A549 (cell line): ENCODE results near the gene NEK5. TPM values are rescaled to one million over a fixed set of nuclear protein-coding genes. Genes with fewer than 3 reads are reported as not detected.

Experiments
- ATAC-seq, 2 experiments: fragments of 200-7000 bp in 1 of 2; fragments of >200 bp in 1 of 2; cut with Nextera tagmentation in 1 of 2; cut with Tn5 transposase in 1 of 2; 3 replicates each; pipeline versions ENCODE4 v1.8.0 to v1.9.1; 2018 to 2020; ENCODE audit warnings: mild to moderate bottlenecking in 1 of 2, moderate library complexity in 1 of 2
- CTCF ChIA-PET: fragments of 300-600 bp; sonication (Branson Sonifier 250); formaldehyde crosslinking; extraction: SDS; loops from one replicate; lab custom pipeline; 2021; ENCODE audit warnings: antibody characterized with exemption, inconsistent platforms; lab: Yijun Ruan, JAX
- POLR2A ChIA-PET: fragments of 350-600 bp; formaldehyde crosslinking; extraction: SDS; loops from one replicate; lab custom pipeline; 2021; ENCODE audit warnings: antibody characterized with exemption, inconsistent platforms; lab: Yijun Ruan, JAX
- DNase-seq, 2 experiments: peaks; one replicate each; pipeline versions ENCODE4 v3.0.0 to v3.0.0-alpha.2; 2011 to 2016; ENCODE audit warnings: low read depth in 1 of 2, low spot score in 1 of 2
- FAIRE-seq: peaks from 2 replicates; lab custom pipeline; 2011; peaks lifted over from hg19 to GRCh38; lab: Jason Lieb, UNC
- H3K27ac ChIP-seq, 2 experiments: fragments of >200 bp; sonication (Bioruptor Twin); formaldehyde crosslinking; 3 replicates each; pipeline ENCODE4 v1.5.1; 2016 to 2017
- H3K4me1 ChIP-seq: fragments of >200 bp; sonication (Bioruptor Twin); formaldehyde crosslinking; 3 replicates; pipeline ENCODE4 v1.6.1; 2016
- H3K4me2 ChIP-seq: fragments of >200 bp; sonication (Bioruptor Twin); formaldehyde crosslinking; 3 replicates; pipeline ENCODE4 v1.6.1; 2016
- H3K4me3 ChIP-seq: fragments of >200 bp; sonication (Bioruptor Twin); formaldehyde crosslinking; 3 replicates; pipeline ENCODE4 v1.5.1; 2016
- H3K9me3 ChIP-seq: fragments of >200 bp; sonication (Bioruptor Twin); formaldehyde crosslinking; 3 replicates; pipeline ENCODE4 v1.6.1; 2016
- BHLHE40 ChIP-seq: IDR thresholded peaks from 2 replicates; pipeline ENCODE4 v1.6.1; 2012; ENCODE audit warnings: low read depth, low read length, inconsistent platforms
- CBX2 ChIP-seq: fragments of 200-600 bp; sonication (generic); IDR thresholded peaks from 2 replicates; pipeline ENCODE4 v1.6.1; 2016; ENCODE audit warnings: low read depth, mild to moderate bottlenecking, borderline replicate concordance
- CBX8 ChIP-seq: fragments of 200-600 bp; sonication (generic); IDR thresholded peaks from 2 replicates; pipeline ENCODE4 v1.6.1; 2016
- CHD4 ChIP-seq: fragments of 200-600 bp; sonication (generic); IDR thresholded peaks from 2 replicates; pipeline ENCODE4 v1.6.1; 2016; ENCODE audit warnings: antibody characterized with exemption, mild to moderate bottlenecking, borderline replicate concordance
- EHF ChIP-seq: fragments of 250-450 bp; sonication (Bioruptor Pico); IDR thresholded peaks from 2 replicates; pipeline ENCODE4 v1.5.0; 2020; ENCODE audit warnings: mild to moderate bottlenecking
- EHMT2 ChIP-seq: fragments of 200-600 bp; sonication (generic); IDR thresholded peaks from 2 replicates; pipeline ENCODE4 v1.6.1; 2016; ENCODE audit warnings: antibody characterized with exemption, low read depth, mild to moderate bottlenecking, moderate library complexity
- FOXS1 ChIP-seq: fragments of 250-450 bp; sonication (Bioruptor Pico); IDR thresholded peaks from 2 replicates; pipeline ENCODE4 v1.5.0; 2020; ENCODE audit warnings: mild to moderate bottlenecking, moderate library complexity
- HEYL ChIP-seq: fragments of 250-450 bp; sonication (Bioruptor Pico); IDR thresholded peaks from 2 replicates; pipeline ENCODE4 v1.8.0; 2021; ENCODE audit warnings: mild to moderate bottlenecking, moderate library complexity
- HMGXB4 ChIP-seq: fragments of 250-450 bp; sonication (Bioruptor Pico); IDR thresholded peaks from 2 replicates; pipeline ENCODE4 v1.5.0; 2021; ENCODE audit warnings: mild to moderate bottlenecking, moderate library complexity, borderline replicate concordance
- HOXB5 ChIP-seq: fragments of 250-450 bp; sonication (Bioruptor Pico); IDR thresholded peaks from 2 replicates; pipeline ENCODE4 v1.5.0; 2020; ENCODE audit warnings: mild to moderate bottlenecking, moderate library complexity
- JUN ChIP-seq, 2 experiments: fragments of >200 bp; sonication (Bioruptor Twin); formaldehyde crosslinking; IDR thresholded peaks; 2 replicates in 1 of 2; 3 replicates in 1 of 2; pipeline ENCODE4 v1.6.1; 2016 to 2017
- MAFK ChIP-seq: fragments of 450-650 bp; IDR thresholded peaks from 2 replicates; pipeline ENCODE4 v1.6.1; 2014; ENCODE audit not compliant: partially characterized antibody
- MAZ ChIP-seq: fragments of 150-350 bp; IDR thresholded peaks from 2 replicates; pipeline ENCODE4 v1.6.1; 2014; ENCODE audit warnings: antibody characterized with exemption, low read depth, low read length, borderline replicate concordance
- NFE2L2 ChIP-seq: fragments of 150-350 bp; conservative IDR thresholded peaks from 2 replicates; pipeline ENCODE4 v1.6.1; 2014; ENCODE audit warnings: low read length
- NPAS2 ChIP-seq: fragments of 250-450 bp; sonication (Bioruptor Pico); IDR thresholded peaks from 2 replicates; pipeline ENCODE4 v1.8.0; 2022; ENCODE audit warnings: mild to moderate bottlenecking, moderate library complexity, borderline replicate concordance
- PBX3 ChIP-seq: IDR thresholded peaks from 2 replicates; pipeline ENCODE4 v1.6.1; 2012
- PHF8 ChIP-seq: fragments of 200-600 bp; sonication (generic); IDR thresholded peaks from 2 replicates; pipeline ENCODE4 v1.6.1; 2016; ENCODE audit warnings: low read depth, mild to moderate bottlenecking, antibody characterized with exemption, moderate library complexity, borderline replicate concordance
- POLR2A ChIP-seq: IDR thresholded peaks from 2 replicates; pipeline ENCODE4 v1.6.1; 2012; ENCODE audit warnings: mild to moderate bottlenecking, low read length
- RARB ChIP-seq: fragments of 250-450 bp; sonication (Bioruptor Pico); IDR thresholded peaks from 2 replicates; pipeline ENCODE4 v1.8.0; 2021; ENCODE audit warnings: mild to moderate bottlenecking, moderate library complexity
- RCOR1 ChIP-seq: fragments of 150-350 bp; IDR thresholded peaks from 2 replicates; pipeline ENCODE4 v1.6.1; 2014; ENCODE audit warnings: antibody characterized with exemption, low read length, low read depth
- RFX5 ChIP-seq: fragments of 450-650 bp; IDR thresholded peaks from 2 replicates; pipeline ENCODE4 v1.7.1; 2014; ENCODE audit warnings: antibody characterized with exemption, mild to moderate bottlenecking, moderate library complexity
- RNF2 ChIP-seq: fragments of 200-600 bp; sonication (generic); IDR thresholded peaks from 2 replicates; pipeline ENCODE4 v1.6.1; 2016; ENCODE audit warnings: low read depth, mild to moderate bottlenecking, antibody characterized with exemption, moderate library complexity, borderline replicate concordance
- TFCP2L1 ChIP-seq: fragments of 250-450 bp; sonication (Bioruptor Pico); IDR thresholded peaks from 2 replicates; pipeline ENCODE4 v1.5.0; 2021; ENCODE audit warnings: mild to moderate bottlenecking
- ZC3H11A ChIP-seq: fragments of 450-650 bp; IDR thresholded peaks from 2 replicates; pipeline ENCODE4 v1.6.1; 2014; ENCODE audit warnings: antibody characterized with exemption, mild to moderate bottlenecking
- ZNF302 ChIP-seq: fragments of 250-450 bp; sonication (Bioruptor Pico); IDR thresholded peaks from 2 replicates; pipeline ENCODE4 v1.9.0; 2021; ENCODE audit warnings: inconsistent platforms, mild to moderate bottlenecking, moderate library complexity
- ZSCAN20 ChIP-seq: fragments of 250-450 bp; sonication (Bioruptor Pico); IDR thresholded peaks from 2 replicates; pipeline ENCODE4 v1.8.0; 2022; ENCODE audit warnings: mild to moderate bottlenecking, moderate library complexity
- WGBS: methylation state at CpG from one replicate; pipeline ENCODE4 v1.1.6; 2017; ENCODE audit errors: missing lambda C conversion rate; 5-methylcytosine and 5-hydroxymethylcytosine counted together
- polyA plus RNA-seq, 4 experiments: library from polyadenylated mRNA; depleted of rRNA in 3 of 4; stranded (reverse); fragments of >200 nt; fragmentation: RNase III in 1 of 4; extraction: RNeasy Plus Mini Kit Qiagen cat#74134 plus additional on column Dnase treatment in 1 of 4; gene quantifications; 2 replicates in 3 of 4; 3 replicates in 1 of 4; pipeline ENCODE4 v1.2.3, GENCODE V29; 2011 to 2017
- TF ChIP-seq, protein P1 (sequence below): IDR thresholded peaks from 2 replicates; pipeline ENCODE4 v1.6.1; 2012; ENCODE audit warnings: low read depth, borderline replicate concordance

The NEK5 gene
- polyA plus RNA-seq, 2 of the 4 experiments (the other 2 are of a cell fraction): 0.08 to 0.23 TPM

GRCh38 chr13:52127378-52127777, 1.5 kb downstream of the NEK5 start:
- Histone ChIP-seq H3K4me2 (peak overlapping the region; percentile 87; the same call in 2 of the 3 replicates), H3K4me3 (no peak overlapping the region), H3K9me3 (no peaks in the 10 kb centered on the region), H3K27ac (no peak overlapping the region), H3K4me1 (no peaks in the 10 kb centered on the region)
- CTCF ChIA-PET: interaction anchor here (0.7 to 4.6 kb wide), 36 partner anchors 9 to 689 kb away, joined by 3 to 81 read pairs (median 4); no protein-coding TSS in a partner anchor
- no peak for FAIRE-seq
- WGBS: 48% methylated on average over 6 of the region's 6 CpGs
- no peak for DNase-seq
- no peak for TF ChIP-seq HOXB5 (CRISPR knock-in tag)
- peak; percentile 23 for TF ChIP-seq MAFK
- POLR2A ChIA-PET: interaction anchor here (0.9 to 1.3 kb wide), 4 partner anchors 67 to 232 kb away, joined by 3 to 5 read pairs (median 3); partner anchors contain the start of gene ALG11
- ATAC-seq: peak in 1 of 2 experiments; percentile 6; a peak in 2 of 6 replicates

DNA sequence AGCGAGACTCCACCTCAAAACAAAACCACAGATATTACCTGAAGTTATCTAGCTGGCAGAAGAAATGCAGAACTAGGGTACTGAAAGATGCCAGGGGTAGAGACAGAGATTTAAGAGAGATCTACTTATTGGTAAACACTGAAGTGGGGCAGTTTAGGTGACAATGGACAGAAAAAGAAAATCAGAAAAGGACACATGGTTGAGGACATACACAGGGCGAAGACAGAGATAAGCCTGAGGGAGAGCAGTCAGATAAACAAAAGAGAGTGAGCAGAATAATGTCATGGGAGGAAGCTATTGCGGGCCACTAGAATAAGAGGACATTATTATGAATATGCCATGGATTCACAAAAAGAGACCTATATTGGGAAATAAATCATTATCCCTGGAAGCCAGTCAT, 3.3 kb downstream of the NEK5 start:
- Histone ChIP-seq H3K9me3 (no peaks in the 10 kb centered on the region), H3K4me3 (no peak overlapping the region), H3K4me1 (no peaks in the 10 kb centered on the region), H3K4me2 (no peak overlapping the region), H3K27ac (no peak overlapping the region)
- ChIA-PET CTCF (interaction anchor here (1.1 to 4.6 kb wide), 6 partner anchors 11 to 280 kb away, joined by 3 to 81 read pairs (median 4); partner anchors contain the start of gene TMEM272), POLR2A (no interaction called here)
- FAIRE-seq (no peak), DNase-seq (no peak), ATAC-seq (no peak)
- WGBS: 78% methylated on average over 3 of the region's 3 CpGs
- TF ChIP-seq BHLHE40 (no peak), CBX2 (no peak), EHF (CRISPR knock-in tag) (no peak), JUN (IDR thresholded peaks at IDR 0.05) (no peak), NFE2L2 (no peak), RARB (CRISPR knock-in tag) (no peak), MAFK (no peak), EHMT2 (no peak), ZC3H11A (no peak), CBX8 (no peak), NPAS2 (CRISPR knock-in tag) (no peak), PBX3 (no peak)

- FAIRE-seq: no peak
- Histone ChIP-seq H3K27ac (no peak overlapping the region), H3K4me2 (no peak overlapping the region), H3K4me1 (no peaks in the 10 kb centered on the region), H3K4me3 (no peak overlapping the region), H3K9me3 (no peaks in the 10 kb centered on the region)
- ChIA-PET POLR2A (no interaction called here), CTCF (interaction anchor here (1.1 to 2.6 kb wide), 2 partner anchors 9 to 223 kb away, joined by 3 to 11 read pairs; no protein-coding TSS in a partner anchor)
- no peak for DNase-seq
- WGBS: 51% methylated on average over 3 of the region's 3 CpGs
- ATAC-seq: no peak
- TF ChIP-seq RCOR1: no peak
- no peak for TF ChIP-seq HMGXB4
- TF ChIP-seq POLR2A: no peak
These were observed 10.3 kb downstream of the NEK5 start for GRCh38 chr13:52118595-52118994.

DNA sequence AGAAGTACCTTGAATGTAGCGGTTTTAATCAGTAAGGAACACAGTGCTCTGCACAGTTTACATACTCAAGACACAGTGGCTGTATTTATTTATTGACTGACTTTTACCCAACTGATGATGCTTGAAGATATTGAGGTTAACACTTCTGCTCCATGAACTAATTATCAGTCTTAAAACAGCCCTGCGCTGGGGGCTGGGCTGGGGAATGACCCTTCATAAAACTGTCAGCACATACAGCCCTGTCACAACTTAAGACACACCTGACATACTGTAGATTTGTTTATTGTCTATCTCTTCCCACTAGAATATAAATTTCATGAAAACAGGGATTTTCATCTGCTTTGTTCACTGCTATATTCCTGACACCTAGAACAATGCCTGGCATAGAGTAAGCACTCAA, 10.8 kb downstream of the NEK5 start:
- POLR2A ChIA-PET: no interaction called here
- CTCF ChIA-PET: interaction anchor here (1.1 to 2.6 kb wide), 3 partner anchors 9 to 222 kb away, joined by 3 to 11 read pairs (median 3); no protein-coding TSS in a partner anchor
- Histone ChIP-seq H3K9me3 (no peaks in the 10 kb centered on the region), H3K4me3 (no peak overlapping the region)
- WGBS: 75% methylated on average over 2 of the region's 2 CpGs
- TF ChIP-seq ZNF302 (CRISPR knock-in tag) (no peak), TFCP2L1 (CRISPR knock-in tag) (no peak), HEYL (CRISPR knock-in tag) (no peak), FOXS1 (CRISPR knock-in tag) (no peak), NPAS2 (CRISPR knock-in tag) (no peak), RFX5 (no peak), PHF8 (no peak), MAFK (no peak), MAZ (no peak), ZSCAN20 (no peak), CHD4 (no peak), RNF2 (no peak)
- TF ChIP-seq, protein P1, sequence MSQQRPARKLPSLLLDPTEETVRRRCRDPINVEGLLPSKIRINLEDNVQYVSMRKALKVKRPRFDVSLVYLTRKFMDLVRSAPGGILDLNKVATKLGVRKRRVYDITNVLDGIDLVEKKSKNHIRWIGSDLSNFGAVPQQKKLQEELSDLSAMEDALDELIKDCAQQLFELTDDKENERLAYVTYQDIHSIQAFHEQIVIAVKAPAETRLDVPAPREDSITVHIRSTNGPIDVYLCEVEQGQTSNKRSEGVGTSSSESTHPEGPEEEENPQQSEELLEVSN: no peak
- TF ChIP-seq, all 56 proteins: peak for 0
- no peak for FAIRE-seq
- DNase-seq: no peak
- H3K4me1 ChIP-seq: no peaks in the 10 kb centered on the region
- no peak overlapping the region for H3K4me2 ChIP-seq
- H3K27ac ChIP-seq: no peak overlapping the region
- no peak for ATAC-seq
